ENCODE results near the gene SPEN.
A peak's percentile ranks its signal among the peaks of the same experiment; 100 is the strongest.

The SPEN gene

GRCh38 chr1:15937706-15938168, 90.2 kb downstream of the SPEN start:
- H3K27ac ChIP-seq (ENCODE audit: extremely low read depth, low read depth, low read length), result no peak overlapping the region
- no peaks in the 10 kb centered on the region for H3K4me1 ChIP-seq (ENCODE audit: control insufficient read depth, insufficient read depth, low read length)
- ChIA-PET POLR2A (interaction anchor here (0.6 to 1.5 kb wide), 3 partner anchors 12 to 143 kb away, joined by 3 to 4 read pairs (median 3); no protein-coding TSS in a partner anchor), CTCF (interaction anchor here (0.7 to 1.4 kb wide), 6 partner anchors 13 to 130 kb away, joined by 3 to 4 read pairs (median 3); partner anchors contain the start of gene UQCRHL)
- H3K36me3 ChIP-seq (ENCODE audit: control insufficient read depth in 2 of 2, insufficient read depth in 1 of 2, low read length in 2 of 2), result peaks cover 7 to 99% of the 10 kb centered on the region in 2 experiments; a peak in 2 of 3 replicates
- no peak overlapping the region for H3K4me3 ChIP-seq (ENCODE audit: low read depth, low read length)
- no peaks in the 10 kb centered on the region for H3K9me3 ChIP-seq (ENCODE audit: control insufficient read depth, insufficient read depth, low read depth, low read length)
- TF ChIP-seq GLIS1 (tag by site-specific recombination; IDR thresholded peaks at IDR 0.05), result peak; percentile 34; the same call in 1 of the 2 replicates
- no peak for TF ChIP-seq ZNF37A (tag by site-specific recombination; IDR thresholded peaks at IDR 0.05)
- TF ChIP-seq ZNF2 (tag by site-specific recombination; IDR thresholded peaks at IDR 0.05), result 0 out of 2 replicates have a peak, but pooled peaks have one; percentile 21
- TF ChIP-seq ZBTB48 (tag by site-specific recombination; IDR thresholded peaks at IDR 0.05), result no peak
- no peak for TF ChIP-seq ZEB2 (tag by site-specific recombination; IDR thresholded peaks at IDR 0.05)
- no peak for TF ChIP-seq TSHZ1 (tag by site-specific recombination; IDR thresholded peaks at IDR 0.05; ENCODE audit: borderline replicate concordance)
- TF ChIP-seq ZNF211 (tag by site-specific recombination; IDR thresholded peaks at IDR 0.05; ENCODE audit: low read depth), result no peak
- no peak for TF ChIP-seq BCL6B (tag by site-specific recombination; IDR thresholded peaks at IDR 0.05)
- TF ChIP-seq ZNF521 (tag by site-specific recombination; IDR thresholded peaks at IDR 0.05), result no peak
- no peak for TF ChIP-seq ZNF354C (tag by site-specific recombination; IDR thresholded peaks at IDR 0.05; ENCODE audit: borderline replicate concordance, low read depth)
- TF ChIP-seq ZIC2 (tag by site-specific recombination; IDR thresholded peaks at IDR 0.05), result peak; percentile 74
- no peak; the same call in 1 of the 2 replicates for TF ChIP-seq ZNF16 (tag by site-specific recombination; IDR thresholded peaks at IDR 0.05; ENCODE audit: low read depth)
- peak; percentile 27; the same call in 1 of the 2 replicates for TF ChIP-seq CTCF (tag by site-specific recombination; IDR thresholded peaks at IDR 0.05)
- no peak for TF ChIP-seq ZNF76 (tag by site-specific recombination; IDR thresholded peaks at IDR 0.05; ENCODE audit: borderline replicate concordance, low read depth)
- TF ChIP-seq MZF1 (tag by site-specific recombination; IDR thresholded peaks at IDR 0.05; ENCODE audit: borderline replicate concordance), result no peak
- TF ChIP-seq ZBTB8A (tag by site-specific recombination; IDR thresholded peaks at IDR 0.05), result no peak
- no peak for TF ChIP-seq ZNF302 (tag by site-specific recombination; IDR thresholded peaks at IDR 0.05; ENCODE audit: low read depth)
- TF ChIP-seq ZNF549 (tag by site-specific recombination; IDR thresholded peaks at IDR 0.05), result no peak
- no peak for TF ChIP-seq ZNF394 (tag by site-specific recombination; IDR thresholded peaks at IDR 0.05; ENCODE audit: borderline replicate concordance)
- TF ChIP-seq ZNF416 (tag by site-specific recombination; IDR thresholded peaks at IDR 0.05), result no peak
- TF ChIP-seq ZNF114 (tag by site-specific recombination; IDR thresholded peaks at IDR 0.05), result no peak
- TF ChIP-seq ZBTB11 (tag by site-specific recombination; conservative IDR thresholded peaks at IDR 0.05; ENCODE audit: low read depth), result no peak
- TF ChIP-seq ZSCAN23 (tag by site-specific recombination; IDR thresholded peaks at IDR 0.05), result no peak
- no peak for TF ChIP-seq SP7 (tag by site-specific recombination; IDR thresholded peaks at IDR 0.05)
- TF ChIP-seq ZNF600 (tag by site-specific recombination; IDR thresholded peaks at IDR 0.05), result 0 out of 2 replicates have a peak, but pooled peaks have one; percentile 23
- no peak for TF ChIP-seq ZNF791 (tag by site-specific recombination; IDR thresholded peaks at IDR 0.05)
- TF ChIP-seq ZNF785 (tag by site-specific recombination; IDR thresholded peaks at IDR 0.05), result no peak
- TF ChIP-seq ZNF174 (tag by site-specific recombination; IDR thresholded peaks at IDR 0.05), result no peak
- no peak for TF ChIP-seq ZSCAN16 (tag by site-specific recombination; IDR thresholded peaks at IDR 0.05)
- TF ChIP-seq KLF1 (tag by site-specific recombination; IDR thresholded peaks at IDR 0.05), result no peak
